ENCODE results near the gene CD163L1.

GRCh38 chr12:7339675-7340074, 104.3 kb downstream of the CD163L1 start:
- TF ChIP-seq FOXM1 (IDR thresholded peaks at IDR 0.05; ENCODE audit: borderline replicate concordance, low read depth) (no peak), NFIC (IDR thresholded peaks at IDR 0.05) (no peak), EP300 (IDR thresholded peaks at IDR 0.05; ENCODE audit: borderline replicate concordance) (no peak), CEBPB (IDR thresholded peaks at IDR 0.05) (no peak), RAD21 (IDR thresholded peaks at IDR 0.05; ENCODE audit: low read depth) (no peak), EGR1 (IDR thresholded peaks at IDR 0.05) (no peak), CREB1 (IDR thresholded peaks at IDR 0.05; ENCODE audit: low read depth) (no peak), TCF12 (IDR thresholded peaks at IDR 0.05; ENCODE audit: low read depth) (no peak)
- TF ChIP-seq, protein P1, sequence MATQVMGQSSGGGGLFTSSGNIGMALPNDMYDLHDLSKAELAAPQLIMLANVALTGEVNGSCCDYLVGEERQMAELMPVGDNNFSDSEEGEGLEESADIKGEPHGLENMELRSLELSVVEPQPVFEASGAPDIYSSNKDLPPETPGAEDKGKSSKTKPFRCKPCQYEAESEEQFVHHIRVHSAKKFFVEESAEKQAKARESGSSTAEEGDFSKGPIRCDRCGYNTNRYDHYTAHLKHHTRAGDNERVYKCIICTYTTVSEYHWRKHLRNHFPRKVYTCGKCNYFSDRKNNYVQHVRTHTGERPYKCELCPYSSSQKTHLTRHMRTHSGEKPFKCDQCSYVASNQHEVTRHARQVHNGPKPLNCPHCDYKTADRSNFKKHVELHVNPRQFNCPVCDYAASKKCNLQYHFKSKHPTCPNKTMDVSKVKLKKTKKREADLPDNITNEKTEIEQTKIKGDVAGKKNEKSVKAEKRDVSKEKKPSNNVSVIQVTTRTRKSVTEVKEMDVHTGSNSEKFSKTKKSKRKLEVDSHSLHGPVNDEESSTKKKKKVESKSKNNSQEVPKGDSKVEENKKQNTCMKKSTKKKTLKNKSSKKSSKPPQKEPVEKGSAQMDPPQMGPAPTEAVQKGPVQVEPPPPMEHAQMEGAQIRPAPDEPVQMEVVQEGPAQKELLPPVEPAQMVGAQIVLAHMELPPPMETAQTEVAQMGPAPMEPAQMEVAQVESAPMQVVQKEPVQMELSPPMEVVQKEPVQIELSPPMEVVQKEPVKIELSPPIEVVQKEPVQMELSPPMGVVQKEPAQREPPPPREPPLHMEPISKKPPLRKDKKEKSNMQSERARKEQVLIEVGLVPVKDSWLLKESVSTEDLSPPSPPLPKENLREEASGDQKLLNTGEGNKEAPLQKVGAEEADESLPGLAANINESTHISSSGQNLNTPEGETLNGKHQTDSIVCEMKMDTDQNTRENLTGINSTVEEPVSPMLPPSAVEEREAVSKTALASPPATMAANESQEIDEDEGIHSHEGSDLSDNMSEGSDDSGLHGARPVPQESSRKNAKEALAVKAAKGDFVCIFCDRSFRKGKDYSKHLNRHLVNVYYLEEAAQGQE (IDR thresholded peaks at IDR 0.05; ENCODE audit: low read depth), result no peak
- TF ChIP-seq, protein P2, sequence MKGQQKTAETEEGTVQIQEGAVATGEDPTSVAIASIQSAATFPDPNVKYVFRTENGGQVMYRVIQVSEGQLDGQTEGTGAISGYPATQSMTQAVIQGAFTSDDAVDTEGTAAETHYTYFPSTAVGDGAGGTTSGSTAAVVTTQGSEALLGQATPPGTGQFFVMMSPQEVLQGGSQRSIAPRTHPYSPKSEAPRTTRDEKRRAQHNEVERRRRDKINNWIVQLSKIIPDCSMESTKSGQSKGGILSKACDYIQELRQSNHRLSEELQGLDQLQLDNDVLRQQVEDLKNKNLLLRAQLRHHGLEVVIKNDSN (IDR thresholded peaks at IDR 0.05), result no peak
- TF ChIP-seq, protein P3, sequence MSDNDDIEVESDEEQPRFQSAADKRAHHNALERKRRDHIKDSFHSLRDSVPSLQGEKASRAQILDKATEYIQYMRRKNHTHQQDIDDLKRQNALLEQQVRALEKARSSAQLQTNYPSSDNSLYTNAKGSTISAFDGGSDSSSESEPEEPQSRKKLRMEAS (IDR thresholded peaks at IDR 0.05), result no peak
